ENCODE measurements around the gene PHLDB2. TPM values are rescaled to one million over a fixed set of nuclear protein-coding genes. Genes with fewer than 3 reads are reported as not detected.

The PHLDB2 gene
- polyA plus RNA-seq, 2 donors, result 5.2 to 7.6 TPM

DNA sequence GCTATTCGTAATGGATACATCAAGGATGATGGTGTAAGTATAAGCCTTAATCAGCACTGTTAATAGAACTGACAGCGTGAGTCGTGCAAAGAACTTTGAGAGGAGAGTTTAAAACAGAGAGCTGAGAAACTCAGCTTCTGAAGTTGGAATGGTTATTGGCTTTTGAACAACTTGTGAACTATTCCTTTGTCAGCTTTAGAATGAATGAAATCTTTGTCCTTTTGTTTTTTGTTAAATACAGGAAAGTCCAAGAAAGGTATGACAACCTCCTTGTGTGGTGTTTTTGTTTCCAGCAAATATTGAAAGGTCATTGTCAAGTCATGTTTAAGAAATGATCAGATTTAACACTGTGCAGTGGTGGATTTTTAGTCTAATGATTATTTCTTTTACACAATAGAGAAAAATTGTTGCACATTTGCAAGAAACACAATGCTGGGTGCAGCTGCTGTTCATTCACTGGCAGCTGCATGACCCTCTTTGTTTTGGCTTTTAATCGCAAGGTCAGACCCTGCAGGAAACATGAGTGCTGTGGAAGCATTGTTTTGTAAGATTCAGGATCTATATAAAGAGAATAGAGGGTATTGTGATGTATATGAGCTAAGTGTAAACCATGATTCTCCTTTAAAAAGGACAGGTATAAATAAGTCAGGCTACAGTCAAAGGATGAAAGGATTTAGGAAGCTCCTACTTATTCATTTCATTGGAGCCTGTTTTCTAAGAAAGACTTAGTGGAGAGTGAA, 98.1 kb downstream of the PHLDB2 start:
- Histone ChIP-seq H3K4me3 (ENCODE audit: low read depth in 1 of 2, low read length in 2 of 2) (no peak overlapping the region), H3K36me3 (ENCODE audit: control insufficient read depth in 2 of 2, insufficient read depth in 2 of 2, low read length in 1 of 2) (peaks cover 0 to 3% of the 10 kb centered on the region in 2 donors), H3K9me3 (ENCODE audit: control insufficient read depth in 2 of 2, insufficient read depth in 1 of 2, low read depth in 1 of 2, low read length in 1 of 2) (no peaks in the 10 kb centered on the region), H3K4me1 (ENCODE audit: control insufficient read depth in 2 of 2, insufficient read depth in 2 of 2, low read length in 1 of 2) (no peaks in the 10 kb centered on the region), H3K27me3 (ENCODE audit: control insufficient read depth in 1 of 2, insufficient read depth in 2 of 2, low read length in 2 of 2) (no peaks in the 10 kb centered on the region), H3K27ac (ENCODE audit: low read depth in 2 of 2, low read length in 1 of 2) (no peak overlapping the region)
- 72 to 79% methylated on average over 4 of the region's 4 CpGs for WGBS, 2 donors

GRCh38 chr3:111961461-111962164, 102.5 kb downstream of the PHLDB2 start:
- 72 to 77% methylated on average over 3 of the region's 3 CpGs for WGBS, 2 donors
- Histone ChIP-seq H3K27me3 (ENCODE audit: control insufficient read depth in 1 of 2, insufficient read depth in 2 of 2, low read length in 2 of 2) (no peaks in the 10 kb centered on the region), H3K36me3 (ENCODE audit: control insufficient read depth in 2 of 2, insufficient read depth in 2 of 2, low read length in 1 of 2) (no peaks in the 10 kb centered on the region), H3K27ac (ENCODE audit: low read depth in 2 of 2, low read length in 1 of 2) (no peak overlapping the region), H3K9me3 (ENCODE audit: control insufficient read depth in 2 of 2, insufficient read depth in 1 of 2, low read depth in 1 of 2, low read length in 1 of 2) (no peaks in the 10 kb centered on the region), H3K4me3 (ENCODE audit: low read depth in 1 of 2, low read length in 2 of 2) (no peak overlapping the region), H3K4me1 (ENCODE audit: control insufficient read depth in 2 of 2, insufficient read depth in 2 of 2, low read length in 1 of 2) (no peaks in the 10 kb centered on the region)

DNA sequence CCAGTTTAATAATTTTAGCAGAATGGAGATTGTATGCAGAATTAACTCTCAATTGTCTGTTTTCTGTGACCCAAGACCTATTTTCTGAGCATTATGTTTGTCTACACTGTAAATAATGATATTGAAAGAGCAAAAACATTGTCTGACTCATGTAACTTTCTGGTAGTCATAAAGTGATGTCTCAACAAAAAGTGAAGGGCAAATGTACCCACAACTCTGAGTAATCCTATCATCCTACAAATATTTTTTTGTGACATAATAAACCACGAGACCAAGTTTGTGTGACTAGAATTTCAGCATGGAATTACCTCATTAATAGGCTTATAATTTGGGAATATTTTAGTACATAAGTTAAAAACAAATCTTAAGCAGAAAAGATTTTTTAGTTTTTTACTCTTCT, 104.4 kb downstream of the PHLDB2 start:
- no peak overlapping the region for H3K27ac ChIP-seq (ENCODE audit: low read depth in 2 of 2, low read length in 1 of 2)
- whole genome bisulfite sequencing, 2 donors, result 48 to 63% methylated on average over 1 of the region's 1 CpG
- H3K36me3 ChIP-seq (ENCODE audit: control insufficient read depth in 2 of 2, insufficient read depth in 2 of 2, low read length in 1 of 2), result no peaks in the 10 kb centered on the region
- no peak overlapping the region for H3K4me3 ChIP-seq (ENCODE audit: low read depth in 1 of 2, low read length in 2 of 2)
- no peaks in the 10 kb centered on the region for H3K27me3 ChIP-seq (ENCODE audit: control insufficient read depth in 1 of 2, insufficient read depth in 2 of 2, low read length in 2 of 2)
- no peaks in the 10 kb centered on the region for H3K4me1 ChIP-seq (ENCODE audit: control insufficient read depth in 2 of 2, insufficient read depth in 2 of 2, low read length in 1 of 2)
- no peaks in the 10 kb centered on the region for H3K9me3 ChIP-seq (ENCODE audit: control insufficient read depth in 2 of 2, insufficient read depth in 1 of 2, low read depth in 1 of 2, low read length in 1 of 2)

- H3K27ac ChIP-seq (ENCODE audit: low read depth in 2 of 2, low read length in 1 of 2), result no peak overlapping the region
These were observed 106.4 kb downstream of the PHLDB2 start for GRCh38 chr3:111965484-111965883.

GRCh38 chr3:111967068-111967467, 108.0 kb downstream of the PHLDB2 start:
- H3K9me3 ChIP-seq (ENCODE audit: control insufficient read depth in 2 of 2, insufficient read depth in 1 of 2, low read depth in 1 of 2, low read length in 1 of 2), result no peaks in the 10 kb centered on the region
- 29 to 31% methylated on average over 3 of the region's 3 CpGs for WGBS, 2 donors
- no peaks in the 10 kb centered on the region for H3K36me3 ChIP-seq (ENCODE audit: control insufficient read depth in 2 of 2, insufficient read depth in 2 of 2, low read length in 1 of 2)
- no peaks in the 10 kb centered on the region for H3K27me3 ChIP-seq (ENCODE audit: control insufficient read depth in 1 of 2, insufficient read depth in 2 of 2, low read length in 2 of 2)
- H3K27ac ChIP-seq (ENCODE audit: low read depth in 2 of 2, low read length in 1 of 2), result no peak overlapping the region
- no peak overlapping the region for H3K4me3 ChIP-seq (ENCODE audit: low read depth in 1 of 2, low read length in 2 of 2)
- H3K4me1 ChIP-seq (ENCODE audit: control insufficient read depth in 2 of 2, insufficient read depth in 2 of 2, low read length in 1 of 2), result no peaks in the 10 kb centered on the region

More at GRCh38 chr3:111965484-111965883, 106.4 kb downstream of the PHLDB2 start:
- Histone ChIP-seq H3K4me3 (ENCODE audit: low read depth in 1 of 2, low read length in 2 of 2) (no peak overlapping the region), H3K9me3 (ENCODE audit: control insufficient read depth in 2 of 2, insufficient read depth in 1 of 2, low read depth in 1 of 2, low read length in 1 of 2) (no peaks in the 10 kb centered on the region), H3K36me3 (ENCODE audit: control insufficient read depth in 2 of 2, insufficient read depth in 2 of 2, low read length in 1 of 2) (no peaks in the 10 kb centered on the region), H3K27me3 (ENCODE audit: control insufficient read depth in 1 of 2, insufficient read depth in 2 of 2, low read length in 2 of 2) (no peaks in the 10 kb centered on the region), H3K4me1 (ENCODE audit: control insufficient read depth in 2 of 2, insufficient read depth in 2 of 2, low read length in 1 of 2) (no peaks in the 10 kb centered on the region)
- WGBS, 2 donors, result 86 to 87% methylated on average over 2 of the region's 2 CpGs

DNA sequence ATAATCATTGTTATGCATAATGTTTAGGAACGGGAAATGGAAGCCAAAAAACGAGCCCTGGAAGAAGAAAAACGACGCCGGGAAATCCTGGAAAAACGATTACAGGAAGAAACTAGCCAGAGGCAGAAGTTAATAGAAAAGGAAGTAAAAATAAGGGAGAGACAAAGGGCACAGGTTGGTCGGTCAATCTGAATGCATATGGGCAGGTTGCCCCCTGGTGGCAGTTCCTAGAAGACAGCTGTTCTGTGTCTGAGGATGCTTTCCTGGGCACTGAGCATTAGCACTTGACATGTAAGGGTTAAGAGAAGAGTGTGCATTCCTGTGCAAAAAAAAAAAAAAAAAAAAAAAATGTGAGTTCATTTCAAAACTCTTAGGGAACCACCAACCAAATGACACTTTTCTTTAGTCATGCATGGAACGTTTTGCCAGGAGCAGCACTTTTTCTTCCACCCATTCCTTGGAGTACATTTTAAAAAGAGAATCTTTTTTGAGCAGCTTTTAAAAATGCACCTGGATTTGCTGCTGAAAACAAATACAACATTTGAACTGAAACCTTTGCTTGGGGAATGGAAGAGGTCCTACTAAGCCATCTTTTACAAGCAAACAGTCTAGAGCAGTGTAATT, 108.7 kb downstream of the PHLDB2 start:
- no peaks in the 10 kb centered on the region for H3K4me1 ChIP-seq (ENCODE audit: control insufficient read depth in 2 of 2, insufficient read depth in 2 of 2, low read length in 1 of 2)
- H3K27ac ChIP-seq (ENCODE audit: low read depth in 2 of 2, low read length in 1 of 2), result no peak overlapping the region
- no peak overlapping the region for H3K4me3 ChIP-seq (ENCODE audit: low read depth in 1 of 2, low read length in 2 of 2)
- no peaks in the 10 kb centered on the region for H3K27me3 ChIP-seq (ENCODE audit: control insufficient read depth in 1 of 2, insufficient read depth in 2 of 2, low read length in 2 of 2)
- no peaks in the 10 kb centered on the region for H3K9me3 ChIP-seq (ENCODE audit: control insufficient read depth in 2 of 2, insufficient read depth in 1 of 2, low read depth in 1 of 2, low read length in 1 of 2)
- 7 to 9% methylated on average over 8 of the region's 8 CpGs for WGBS, 2 donors
- no peaks in the 10 kb centered on the region for H3K36me3 ChIP-seq (ENCODE audit: control insufficient read depth in 2 of 2, insufficient read depth in 2 of 2, low read length in 1 of 2)

DNA sequence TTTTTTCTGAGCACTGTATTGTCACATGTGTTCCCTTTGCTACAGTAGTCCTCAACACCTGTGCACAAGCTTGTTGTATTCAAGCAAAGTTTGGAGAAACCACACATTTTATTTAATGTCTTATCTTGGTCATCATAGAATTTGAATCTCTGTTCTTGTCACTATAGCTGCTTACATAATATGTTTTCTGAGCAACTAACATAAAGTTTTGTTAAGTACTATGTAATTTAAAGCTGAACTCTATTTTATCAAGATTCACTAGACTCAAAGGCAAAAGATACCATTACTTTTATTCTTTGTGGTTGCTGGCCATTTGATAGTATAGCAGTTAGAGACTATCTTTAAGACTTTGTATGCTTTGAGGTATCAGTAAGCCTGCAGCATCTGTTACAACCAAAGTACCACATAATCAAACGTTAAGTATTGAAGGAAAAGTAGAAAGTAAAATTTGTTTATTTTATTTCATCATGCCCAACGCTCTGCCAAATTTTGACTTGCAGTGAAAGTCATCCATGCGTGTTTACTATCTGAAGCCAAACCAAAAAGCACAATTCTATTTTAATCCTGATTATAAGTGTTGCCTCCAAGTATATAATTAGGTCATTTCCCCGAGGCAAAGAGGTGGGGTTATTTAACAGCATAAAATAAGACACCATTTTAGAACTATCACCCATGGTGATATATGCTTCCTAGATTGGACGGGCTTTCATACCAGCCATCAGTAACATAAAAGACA, 109.4 kb downstream of the PHLDB2 start:
- Histone ChIP-seq H3K4me3 (ENCODE audit: low read depth in 1 of 2, low read length in 2 of 2) (no peak overlapping the region), H3K9me3 (ENCODE audit: control insufficient read depth in 2 of 2, insufficient read depth in 1 of 2, low read depth in 1 of 2, low read length in 1 of 2) (no peaks in the 10 kb centered on the region), H3K27ac (ENCODE audit: low read depth in 2 of 2, low read length in 1 of 2) (no peak overlapping the region), H3K36me3 (ENCODE audit: control insufficient read depth in 2 of 2, insufficient read depth in 2 of 2, low read length in 1 of 2) (no peaks in the 10 kb centered on the region), H3K4me1 (ENCODE audit: control insufficient read depth in 2 of 2, insufficient read depth in 2 of 2, low read length in 1 of 2) (no peaks in the 10 kb centered on the region), H3K27me3 (ENCODE audit: control insufficient read depth in 1 of 2, insufficient read depth in 2 of 2, low read length in 2 of 2) (no peaks in the 10 kb centered on the region)
- 20 to 41% methylated on average over 5 of the region's 5 CpGs for WGBS, 2 donors

DNA sequence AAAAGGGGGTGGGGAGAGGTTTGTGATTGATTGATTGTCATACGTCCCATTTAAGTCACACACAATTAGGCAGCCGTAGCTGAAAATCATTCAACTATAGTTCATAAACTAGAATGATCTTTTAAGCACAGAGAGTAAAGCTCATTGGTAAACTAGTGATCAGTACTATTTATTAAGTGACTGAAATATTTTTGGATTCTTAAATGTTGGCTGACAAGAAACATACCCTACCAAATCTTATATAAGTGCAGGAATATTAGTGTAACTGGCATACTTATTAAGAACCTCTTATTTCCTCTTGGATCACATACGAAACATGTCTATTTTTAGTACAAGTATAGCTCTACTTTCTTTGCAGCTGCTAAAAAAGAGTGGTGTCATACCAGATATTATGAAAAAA, 111.3 kb downstream of the PHLDB2 start:
- no peaks in the 10 kb centered on the region for H3K36me3 ChIP-seq (ENCODE audit: control insufficient read depth in 2 of 2, insufficient read depth in 2 of 2, low read length in 1 of 2)
- H3K27ac ChIP-seq (ENCODE audit: low read depth in 2 of 2, low read length in 1 of 2), result no peak overlapping the region
- H3K4me1 ChIP-seq (ENCODE audit: control insufficient read depth in 2 of 2, insufficient read depth in 2 of 2, low read length in 1 of 2), result no peaks in the 10 kb centered on the region
- H3K4me3 ChIP-seq (ENCODE audit: low read depth in 1 of 2, low read length in 2 of 2), result no peak overlapping the region
- WGBS, 2 donors, result 83 to 84% methylated on average over 3 of the region's 3 CpGs
- H3K9me3 ChIP-seq (ENCODE audit: control insufficient read depth in 2 of 2, insufficient read depth in 1 of 2, low read depth in 1 of 2, low read length in 1 of 2), result no peaks in the 10 kb centered on the region
- no peaks in the 10 kb centered on the region for H3K27me3 ChIP-seq (ENCODE audit: control insufficient read depth in 1 of 2, insufficient read depth in 2 of 2, low read length in 2 of 2)

DNA sequence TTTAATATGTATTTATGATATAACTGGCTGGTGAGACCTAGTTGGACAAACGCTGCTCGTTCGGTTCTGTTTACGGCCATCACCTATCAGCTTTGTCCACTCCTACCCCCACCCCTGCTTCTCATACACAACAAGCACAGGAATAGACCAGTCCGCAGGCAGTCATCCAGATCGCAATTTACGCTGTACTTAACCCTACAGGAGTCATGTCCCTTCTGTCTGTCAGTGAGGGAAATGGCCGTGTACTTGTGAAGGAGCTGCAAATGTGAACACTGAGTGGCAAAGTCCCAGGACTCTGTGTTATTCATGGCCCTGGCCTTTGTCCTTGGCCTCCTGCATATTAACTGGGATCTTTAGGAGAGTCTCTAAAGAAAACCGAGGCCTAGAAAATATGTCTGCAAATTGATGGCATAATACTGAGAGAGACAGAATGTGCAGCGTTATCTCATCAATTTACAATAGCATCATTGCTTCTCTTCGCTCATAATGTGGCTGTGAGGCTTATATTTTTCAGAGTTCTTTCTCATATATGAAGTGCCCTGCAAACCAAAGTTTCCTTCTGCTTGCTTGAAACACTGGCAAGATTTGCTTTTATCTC, 112.6 kb downstream of the PHLDB2 start:
- H3K4me1 ChIP-seq (ENCODE audit: control insufficient read depth in 2 of 2, insufficient read depth in 2 of 2, low read length in 1 of 2), result no peaks in the 10 kb centered on the region
- 80 to 87% methylated on average over 11 of the region's 11 CpGs for WGBS, 2 donors
- no peak overlapping the region for H3K27ac ChIP-seq (ENCODE audit: low read depth in 2 of 2, low read length in 1 of 2)
- H3K9me3 ChIP-seq (ENCODE audit: control insufficient read depth in 2 of 2, insufficient read depth in 1 of 2, low read depth in 1 of 2, low read length in 1 of 2), result no peaks in the 10 kb centered on the region
- no peaks in the 10 kb centered on the region for H3K36me3 ChIP-seq (ENCODE audit: control insufficient read depth in 2 of 2, insufficient read depth in 2 of 2, low read length in 1 of 2)
- no peaks in the 10 kb centered on the region for H3K27me3 ChIP-seq (ENCODE audit: control insufficient read depth in 1 of 2, insufficient read depth in 2 of 2, low read length in 2 of 2)
- H3K4me3 ChIP-seq (ENCODE audit: low read depth in 1 of 2, low read length in 2 of 2), result no peak overlapping the region

All from esophagus (tissue), 2 donors.